ENCODE data around the gene RND3.

RND3 gene

GRCh38 chr2:150475479-150476250 lies 11.8 kb downstream of the RND3 start:
- DNase-seq: no peak

GRCh38 chr2:150474326-150475074 lies 13.0 kb downstream of the RND3 start:
- no peak for DNase-seq

GRCh38 chr2:150473767-150474166 lies 13.7 kb downstream of the RND3 start:
- DNase-seq: no peak

- no peak for DNase-seq
These were observed 15.0 kb downstream of the RND3 start for GRCh38 chr2:150472511-150472899.

GRCh38 chr2:150471813-150472510 lies 15.5 kb downstream of the RND3 start:
- no peak for DNase-seq

- DNase-seq: no peak
These were observed 17.0 kb downstream of the RND3 start for GRCh38 chr2:150470435-150470834.

GRCh38 chr2:150469706-150470274 lies 17.7 kb downstream of the RND3 start:
- no peak for DNase-seq

GRCh38 chr2:150468350-150468960 lies 19.0 kb downstream of the RND3 start:
- DNase-seq: no peak

- DNase-seq: no peak
These were observed 19.9 kb downstream of the RND3 start for GRCh38 chr2:150467621-150467963.

GRCh38 chr2:150466741-150467620 lies 20.5 kb downstream of the RND3 start:
- DNase-seq: no peak

- no peak for DNase-seq
These were observed 21.5 kb downstream of the RND3 start for GRCh38 chr2:150465703-150466569.

GRCh38 chr2:150464986-150465385 lies 22.5 kb downstream of the RND3 start:
- DNase-seq: no peak

- DNase-seq: no peak
These were observed 23.2 kb downstream of the RND3 start for GRCh38 chr2:150464270-150464669.

GRCh38 chr2:150462770-150463169 lies 24.7 kb downstream of the RND3 start:
- DNase-seq: no peak

GRCh38 chr2:150459281-150459680 lies 28.2 kb downstream of the RND3 start:
- no peak for DNase-seq

- no peak for DNase-seq
These were observed 36.7 kb downstream of the RND3 start for GRCh38 chr2:150450765-150451164.

- DNase-seq: no peak
These were observed 37.6 kb downstream of the RND3 start for GRCh38 chr2:150449856-150450255.

GRCh38 chr2:150445398-150445797 lies 42.1 kb downstream of the RND3 start:
- no peak for DNase-seq

GRCh38 chr2:150442484-150442883 lies 45.0 kb downstream of the RND3 start:
- DNase-seq: no peak

GRCh38 chr2:150441784-150442183 lies 45.7 kb downstream of the RND3 start:
- no peak for DNase-seq

- no peak for DNase-seq
These were observed 46.2 kb downstream of the RND3 start for GRCh38 chr2:150441226-150441625.

Measured in hematopoietic multipotent progenitor cell treated with erythropoietin and hydrocortisone succinate and interleukin-3 and kit ligand, for 6 days (in vitro differentiated cells).